ENCODE measurements around the gene RNASEH2A. TPM values are rescaled to one million over a fixed set of nuclear protein-coding genes. Genes with fewer than 3 reads are reported as not detected.

RNASEH2A gene
- total RNA-seq, 1 donor from 2014 or later, result 62.7 TPM

GRCh38 chr19:12833738-12834565 is 27.6 kb downstream of the RNASEH2A start:
- DNase-seq (ENCODE audit: low read depth), result no peak
- TF ChIP-seq CTCF (conservative IDR thresholded peaks at IDR 0.05; ENCODE audit: low read depth, low read length), result no peak
- peak overlapping the region; percentile 44 for H3K4me3 ChIP-seq (ENCODE audit: low read depth, low read length)

GRCh38 chr19:12834566-12834943 is 28.2 kb downstream of the RNASEH2A start, which contains the start of gene RTBDN:
Gene RTBDN (minus strand): TSS chr19:12834579. CDS start chr19:12829979, 4,600 bp downstream.
- peak within 1 kb of the TSS; percentile 44 for H3K4me3 ChIP-seq (ENCODE audit: low read depth, low read length)
- no peak for DNase-seq (ENCODE audit: low read depth)
- TF ChIP-seq CTCF (conservative IDR thresholded peaks at IDR 0.05; ENCODE audit: low read depth, low read length), result no peak

- H3K4me3 ChIP-seq (ENCODE audit: low read depth, low read length), result no peak overlapping the region
- TF ChIP-seq CTCF (conservative IDR thresholded peaks at IDR 0.05; ENCODE audit: low read depth, low read length), result no peak
- DNase-seq (ENCODE audit: low read depth), result no peak
These were observed 28.8 kb downstream of the RNASEH2A start for GRCh38 chr19:12834976-12835757.

- TF ChIP-seq CTCF (conservative IDR thresholded peaks at IDR 0.05; ENCODE audit: low read depth, low read length), result no peak
- H3K4me3 ChIP-seq (ENCODE audit: low read depth, low read length), result no peak overlapping the region
- no peak for DNase-seq (ENCODE audit: low read depth)
These were observed 30.1 kb downstream of the RNASEH2A start for GRCh38 chr19:12836529-12836863.

GRCh38 chr19:12837225-12837624 is 30.8 kb downstream of the RNASEH2A start:
- no peak for DNase-seq (ENCODE audit: low read depth)
- TF ChIP-seq CTCF (conservative IDR thresholded peaks at IDR 0.05; ENCODE audit: low read depth, low read length), result no peak
- no peak overlapping the region for H3K4me3 ChIP-seq (ENCODE audit: low read depth, low read length)

- no peak for TF ChIP-seq CTCF (conservative IDR thresholded peaks at IDR 0.05; ENCODE audit: low read depth, low read length)
- H3K4me3 ChIP-seq (ENCODE audit: low read depth, low read length), result peak within 1 kb of the TSS; percentile 46
- no peak for DNase-seq (ENCODE audit: low read depth)
These were observed 31.9 kb downstream of the RNASEH2A start, which contains the start of gene MAST1 for GRCh38 chr19:12838182-12838885. Gene MAST1 (plus strand): TSS chr19:12838515. CDS start chr19:12838573, 58 bp downstream.
